Measurements from ENCODE around the gene TMEM94. TPM values are rescaled to one million over a fixed set of nuclear protein-coding genes. Genes with fewer than 3 reads are reported as not detected.

TMEM94 gene
- total and polyA plus RNA-seq, 2 of the 13 experiments (the other 11 are each of a cell fraction or from before 2014, with no cell fraction given) = 32.6 to 134 TPM

DNA sequence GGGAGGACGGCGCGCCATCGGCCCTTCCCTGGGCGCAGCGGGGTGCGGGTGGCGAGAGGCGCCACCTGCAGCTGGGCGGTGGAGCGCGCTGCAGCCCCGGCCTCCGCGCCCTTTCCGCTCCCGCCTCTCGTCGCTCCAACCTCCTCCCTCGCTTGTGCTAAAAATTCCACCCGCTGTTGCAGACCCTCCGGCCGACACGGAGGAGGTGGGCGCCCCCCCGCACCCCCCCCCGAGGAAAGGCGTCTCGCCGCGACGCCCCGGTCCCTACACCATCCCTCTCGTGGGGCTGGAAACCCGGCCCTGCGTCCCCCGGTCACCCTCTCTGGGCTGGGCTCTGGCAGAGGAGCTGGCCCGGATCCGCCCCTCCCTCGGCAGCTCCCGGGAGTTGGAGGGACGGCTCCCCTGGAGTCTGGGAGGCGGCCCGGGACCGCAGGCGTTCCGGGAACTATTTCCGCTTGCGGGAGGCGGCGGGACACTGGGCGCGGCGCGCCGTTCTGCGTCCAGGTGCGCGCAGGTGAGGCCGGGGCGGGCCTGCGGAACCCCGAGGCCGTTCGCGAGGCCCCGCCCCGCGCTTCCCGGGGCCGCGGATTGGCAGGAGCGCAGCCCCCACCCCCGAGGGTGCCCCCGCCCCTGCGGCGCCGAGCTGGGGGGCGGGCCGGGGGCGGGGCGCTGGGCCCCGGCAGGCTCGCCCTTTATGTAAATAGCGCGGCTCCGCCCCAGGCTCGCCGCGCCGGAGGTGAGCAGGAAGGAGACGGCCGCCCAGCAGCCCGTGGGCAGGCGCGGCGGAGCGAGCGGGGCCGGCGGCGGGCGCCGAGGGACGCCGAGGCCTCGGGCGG, 68.8 kb downstream of the TMEM94 start, which contains the start of gene LLGL2 (continued):
- no peak for TF ChIP-seq ZNF318 (CRISPR knock-in tag; IDR thresholded peaks at IDR 0.05)
- no peak for TF ChIP-seq ZNF567 (CRISPR knock-in tag; IDR thresholded peaks at IDR 0.05; ENCODE audit: borderline replicate concordance)
- peak; percentile 61; the same call in 1 of the 2 replicates for TF ChIP-seq ZNF256 (CRISPR knock-in tag; conservative IDR thresholded peaks at IDR 0.05)
- 0 out of 2 replicates have a peak, but pooled peaks have one; percentile 90 for TF ChIP-seq ZNF510 (CRISPR knock-in tag; IDR thresholded peaks at IDR 0.05; ENCODE audit: low read depth)
- TF ChIP-seq TEAD3 (CRISPR knock-in tag; optimal IDR thresholded peaks at IDR 0.05; ENCODE audit: borderline replicate concordance) = peak; percentile 25
- 0 out of 2 replicates have a peak, but pooled peaks have one; percentile 66 for TF ChIP-seq ZNF446 (CRISPR knock-in tag; IDR thresholded peaks at IDR 0.05)
- no peak for TF ChIP-seq MAFF (IDR thresholded peaks at IDR 0.05; ENCODE audit: low read depth, low read length)
- no peak for TF ChIP-seq ZNF552 (CRISPR knock-in tag; IDR thresholded peaks at IDR 0.05; ENCODE audit: borderline replicate concordance)
- peak; percentile 44; the same call in 1 of the 2 replicates for TF ChIP-seq TGIF2 (CRISPR knock-in tag; IDR thresholded peaks at IDR 0.05)
- no peak; the same call in 1 of the 2 replicates for TF ChIP-seq KDM4B (CRISPR knock-in tag; IDR thresholded peaks at IDR 0.05)
- no peak for TF ChIP-seq POLR2AphosphoS2 (IDR thresholded peaks at IDR 0.05; ENCODE audit: low read depth, low read length)
- TF ChIP-seq EP300 (IDR thresholded peaks at IDR 0.05; ENCODE audit: low read depth in 2 of 2, low read length in 2 of 2) = peak in 1 of 2 experiments; percentile 32; a peak in 2 of 4 replicates
- TF ChIP-seq EP300 (CRISPR knock-in tag; IDR thresholded peaks at IDR 0.05; ENCODE audit: borderline replicate concordance) = peak; percentile 28; the same call in 1 of the 2 replicates
- TF ChIP-seq TRIM24 (CRISPR knock-in tag; IDR thresholded peaks at IDR 0.05) = no peak
- no peak for TF ChIP-seq ZBTB8A (CRISPR knock-in tag; IDR thresholded peaks at IDR 0.05; ENCODE audit: borderline replicate concordance, low read depth)
- no peak for TF ChIP-seq RORA (CRISPR knock-in tag; IDR thresholded peaks at IDR 0.05)
- TF ChIP-seq HNRNPL (IDR thresholded peaks at IDR 0.05; ENCODE audit: low read depth, low read length) = no peak
- TF ChIP-seq ZNF615 (CRISPR knock-in tag; IDR thresholded peaks at IDR 0.05; ENCODE audit: borderline replicate concordance) = no peak
- peak; percentile 87; the same call in 1 of the 2 replicates for TF ChIP-seq CCDC6 (CRISPR knock-in tag; IDR thresholded peaks at IDR 0.05)
- TF ChIP-seq ZFP37 (CRISPR knock-in tag; IDR thresholded peaks at IDR 0.05; ENCODE audit: borderline replicate concordance) = peak; percentile 54; the same call in 1 of the 2 replicates
- TF ChIP-seq DMAP1 (CRISPR knock-in tag; IDR thresholded peaks at IDR 0.05) = 0 out of 2 replicates have a peak, but pooled peaks have one; percentile 44
- TF ChIP-seq SALL2 (CRISPR knock-in tag; IDR thresholded peaks at IDR 0.05) = peak; percentile 67
- TF ChIP-seq ZNF232 (CRISPR knock-in tag; IDR thresholded peaks at IDR 0.05; ENCODE audit: borderline replicate concordance) = peak; percentile 50; the same call in 1 of the 2 replicates

All from HepG2 (cell line).